Esophagus muscularis mucosa (tissue), 4 donors: ENCODE measurements around the gene CFAP161.

ENCODE experiments used
- CTCF ChIP-seq, 3 experiments: fragments of 200-600 bp in 2 of 3; fragments of 450-650 bp in 1 of 3; sonication (generic) in 2 of 3; IDR thresholded peaks; one replicate each; pipeline ENCODE4 v1.5.1; 2017 to 2019; ENCODE audit warnings: antibody characterized with exemption in 3 of 3, mild to moderate bottlenecking in 2 of 3, moderate library complexity in 1 of 3
- EP300 ChIP-seq: sonication (generic); formaldehyde crosslinking; IDR thresholded peaks from one replicate; pipeline ENCODE4 v1.6.1; 2017; ENCODE audit warnings: antibody characterized with exemption
- POLR2A ChIP-seq: fragments of 450-650 bp; IDR thresholded peaks from one replicate; pipeline ENCODE4 v1.6.1; 2017; ENCODE audit warnings: antibody characterized with exemption, moderate library complexity, mild to moderate bottlenecking, low read depth
- POLR2AphosphoS5 ChIP-seq, 2 donors: sonication (generic); formaldehyde crosslinking; IDR thresholded peaks; one replicate each; pipeline ENCODE4 v1.6.1; 2017; ENCODE audit warnings: antibody characterized with exemption in 2 of 2

GRCh38 chr15:81191701-81192100 is 57.6 kb downstream of the CFAP161 start:
- TF ChIP-seq POLR2A (no peak), EP300 (no peak), CTCF (IDR thresholded peaks at IDR 0.05) (no peak), POLR2AphosphoS5 (IDR thresholded peaks at IDR 0.05) (no peak)
